Heart left ventricle (tissue), 13 donors: ENCODE results near the gene CAPS.

Experiments used
- CTCF ChIP-seq, 12 donors: fragments of 200-600 bp; sonication (generic) in 4 of 12; IDR thresholded peaks; one replicate each; pipeline versions ENCODE4 v1.5.0 to v1.8.0; 2018 to 2022; ENCODE audit warnings: antibody characterized with exemption in 12 of 12, mild to moderate bottlenecking in 5 of 12
- POLR2A ChIP-seq, 2 donors: fragments of 450-650 bp; IDR thresholded peaks; one replicate each; pipeline ENCODE4 v1.6.1; 2017; ENCODE audit warnings: antibody characterized with exemption in 2 of 2, mild to moderate bottlenecking in 2 of 2, moderate library complexity in 2 of 2
- donor health status: ischemic (EF 13 %, LVEDD 7.1; RV severe dilation, severe dysfunction).
- donor health status: DM: no; HTN: yes; CAD: no.
- donor health status: DM: no; HTN: no; CAD: no.
- donor health status: ischemic (EF 25% LVEDD 6.9; RV normal size, moderate dysfunction).
- donor health status: ischemic (EF 25% LVEDD 5.7; RV mildly dilated, moderate dysfunction).
- donor health status: ischemic (EF 35%, LVEDD 5.7; RV mildly dilated, moderate dysfunction).
- donor health status: nonischemic (EF 11% LVEDD 7.7; RV severe dilation, severe dysfunction).
- donor health status: DM: yes; HTN: yes; CAD: no.
- donor health status: PGD.
- donor health status: ischemic (EF 29% LVEDD 5.4; RV normal size, mild dysfunction).
- donor health status: nonischemic (EF 23%, LVEDD 6.1; RV moderate dilation, normal function).

GRCh38 chr19:5950741-5951140, 36.7 kb downstream of the CAPS start:
- TF ChIP-seq CTCF (IDR thresholded peaks at IDR 0.05) = no peak
- no peak for TF ChIP-seq POLR2A (IDR thresholded peaks at IDR 0.05)
